H1 (cell line): ENCODE data around the gene PABPN1. TPM values are rescaled to one million over a fixed set of nuclear protein-coding genes. Genes with fewer than 3 reads are reported as not detected.
A peak's percentile ranks its signal among the peaks of the same experiment; 100 is the strongest.

Source experiments
- CBX5 ChIP-seq: fragments of 300-800, 300-1000 bp; sonication (generic); IDR thresholded peaks from 2 replicates; pipeline ENCODE4 v1.7.1; 2016; ENCODE audit warnings: antibody characterized with exemption, low read length, low read depth
- CHD1 ChIP-seq: IDR thresholded peaks from 2 replicates; pipeline ENCODE4 v1.6.1; 2012; ENCODE audit warnings: low read depth, low read length, improper control_type of control experiment
- CHD2 ChIP-seq: IDR thresholded peaks from 2 replicates; pipeline ENCODE4 v1.6.1; 2012; ENCODE audit warnings: low read length, improper control_type of control experiment
- CTBP2 ChIP-seq: IDR thresholded peaks from 2 replicates; pipeline ENCODE4 v1.7.0; 2011; ENCODE audit warnings: borderline replicate concordance, mild to moderate bottlenecking, moderate library complexity, mixed read lengths, low read length; ENCODE audit not compliant: insufficient read depth, insufficient read length
- EGR1 ChIP-seq: IDR thresholded peaks from 2 replicates; pipeline ENCODE4 v1.6.1; 2011; ENCODE audit warnings: low read depth, low read length, borderline replicate concordance
- EP300 ChIP-seq, 2 experiments: IDR thresholded peaks; 1 replicate in 1 of 2; 2 replicates in 1 of 2; pipeline ENCODE4 v1.6.1; 2011 to 2012; ENCODE audit warnings: low read depth in 2 of 2, low read length in 2 of 2, mild to moderate bottlenecking in 2 of 2, borderline replicate concordance in 1 of 2, inconsistent platforms in 1 of 2, moderate library complexity in 1 of 2
- FOSL1 ChIP-seq: IDR thresholded peaks from 2 replicates; pipeline ENCODE4 v1.6.1; 2011; ENCODE audit warnings: mild to moderate bottlenecking, low read depth, low read length, moderate library complexity; ENCODE audit not compliant: insufficient read depth
- HDAC6 ChIP-seq: IDR thresholded peaks from one replicate; pipeline ENCODE4 v1.7.1; 2012; ENCODE audit warnings: low read depth, mild to moderate bottlenecking, inconsistent platforms, low read length, moderate library complexity
- JUN ChIP-seq: IDR thresholded peaks from 2 replicates; pipeline ENCODE4 v1.6.1; 2011; ENCODE audit warnings: low read depth, mild to moderate bottlenecking, improper control_type of control experiment, low read length
- JUND ChIP-seq: IDR thresholded peaks from 2 replicates; pipeline ENCODE4 v1.6.1; 2011; ENCODE audit warnings: mild to moderate bottlenecking, improper control_type of control experiment, low read length
- KDM1A ChIP-seq: fragments of 200-600, 300-600 bp; sonication (generic); IDR thresholded peaks from 2 replicates; pipeline ENCODE4 v1.7.1; 2016; ENCODE audit warnings: mild to moderate bottlenecking, low read length, borderline replicate concordance
- MAFK ChIP-seq: IDR thresholded peaks from 2 replicates; pipeline ENCODE4 v1.6.1; 2012; ENCODE audit warnings: low read depth, mild to moderate bottlenecking, improper control_type of control experiment, low read length
- PHF8 ChIP-seq: fragments of 200-600 bp; sonication (generic); conservative IDR thresholded peaks from 2 replicates; pipeline ENCODE4 v1.7.1; 2012; ENCODE audit warnings: low read depth, mild to moderate bottlenecking, inconsistent platforms, low read length, moderate library complexity
- POLR2A ChIP-seq, 2 experiments: IDR thresholded peaks; 1 replicate in 1 of 2; 2 replicates in 1 of 2; pipeline ENCODE4 v1.6.1; 2011; ENCODE audit warnings: low read depth in 2 of 2, low read length in 2 of 2, mild to moderate bottlenecking in 2 of 2; ENCODE audit errors: control extremely low read depth in 1 of 2
- RFX5 ChIP-seq: IDR thresholded peaks from 2 replicates; pipeline ENCODE4 v1.6.1; 2011; ENCODE audit warnings: low read depth, low read length, improper control_type of control experiment, borderline replicate concordance
- SAP30 ChIP-seq: fragments of 300-600 bp; sonication (generic); IDR thresholded peaks from 2 replicates; pipeline ENCODE4 v1.7.1; 2012; ENCODE audit warnings: low read length, moderate library complexity, mild to moderate bottlenecking, inconsistent platforms; ENCODE audit not compliant: insufficient read depth, insufficient replicate concordance
- SP1 ChIP-seq: IDR thresholded peaks from 2 replicates; pipeline ENCODE4 v1.6.1; 2011; ENCODE audit warnings: low read depth, low read length
- SP2 ChIP-seq: IDR thresholded peaks from 2 replicates; pipeline ENCODE4 v1.6.1; 2012; ENCODE audit warnings: mild to moderate bottlenecking, low read length, inconsistent platforms
- SP4 ChIP-seq: IDR thresholded peaks from 2 replicates; pipeline ENCODE4 v1.6.1; 2012; ENCODE audit warnings: low read length, inconsistent platforms
- SRF ChIP-seq: IDR thresholded peaks from 2 replicates; pipeline ENCODE4 v1.6.1; 2011; ENCODE audit warnings: mild to moderate bottlenecking, low read depth, low read length, moderate library complexity
- TAF1 ChIP-seq: IDR thresholded peaks from 2 replicates; pipeline ENCODE4 v1.6.1; 2011; ENCODE audit warnings: mild to moderate bottlenecking, low read depth, low read length
- TAF7 ChIP-seq: optimal IDR thresholded peaks from 2 replicates; pipeline ENCODE3; 2011; ENCODE audit warnings: low read depth, mild to moderate bottlenecking, inconsistent platforms, low read length, moderate library complexity, borderline replicate concordance
- TBP ChIP-seq: IDR thresholded peaks from 2 replicates; pipeline ENCODE4 v1.6.1; 2011; ENCODE audit warnings: low read depth, low read length, improper control_type of control experiment
- TCF12 ChIP-seq: IDR thresholded peaks from 2 replicates; pipeline ENCODE4 v1.6.1; 2011; ENCODE audit warnings: low read depth, mild to moderate bottlenecking, low read length
- ZNF274 ChIP-seq: IDR thresholded peaks from 2 replicates; pipeline ENCODE4 v1.7.0; 2012; ENCODE audit warnings: low read length, borderline replicate concordance; ENCODE audit errors: extremely low read depth
- polyA plus RNA-seq, 7 experiments: library from polyadenylated mRNA; depleted of rRNA in 3 of 7; stranded (reverse) in 5 of 7; unstranded in 2 of 7; fragments of >200 nt in 5 of 7; fragments of 200-250 nt in 2 of 7; gene quantifications; 1 replicate in 5 of 7; 2 replicates in 1 of 7; 4 replicates in 1 of 7; pipeline versions ENCODE4 v1.2.1 to v1.2.3, GENCODE V29; 2011 to 2013; ENCODE audit warnings: missing spikeins in 2 of 7, mixed read lengths in 2 of 7
- total RNA-seq: library from RNA; stranded (reverse); fragmentation: NEBNext Ultra II Directional; extraction: Animal tissue kit (Norgen Biotek cat#: 25700); gene quantifications from 2 replicates; pipeline ENCODE4 v1.2.1, GENCODE V29; 2021

Gene PABPN1
- total and polyA plus RNA-seq, 2 of the 8 experiments (the other 6 are each of a cell fraction or from before 2014, with no cell fraction given), result 300 to 331 TPM

DNA sequence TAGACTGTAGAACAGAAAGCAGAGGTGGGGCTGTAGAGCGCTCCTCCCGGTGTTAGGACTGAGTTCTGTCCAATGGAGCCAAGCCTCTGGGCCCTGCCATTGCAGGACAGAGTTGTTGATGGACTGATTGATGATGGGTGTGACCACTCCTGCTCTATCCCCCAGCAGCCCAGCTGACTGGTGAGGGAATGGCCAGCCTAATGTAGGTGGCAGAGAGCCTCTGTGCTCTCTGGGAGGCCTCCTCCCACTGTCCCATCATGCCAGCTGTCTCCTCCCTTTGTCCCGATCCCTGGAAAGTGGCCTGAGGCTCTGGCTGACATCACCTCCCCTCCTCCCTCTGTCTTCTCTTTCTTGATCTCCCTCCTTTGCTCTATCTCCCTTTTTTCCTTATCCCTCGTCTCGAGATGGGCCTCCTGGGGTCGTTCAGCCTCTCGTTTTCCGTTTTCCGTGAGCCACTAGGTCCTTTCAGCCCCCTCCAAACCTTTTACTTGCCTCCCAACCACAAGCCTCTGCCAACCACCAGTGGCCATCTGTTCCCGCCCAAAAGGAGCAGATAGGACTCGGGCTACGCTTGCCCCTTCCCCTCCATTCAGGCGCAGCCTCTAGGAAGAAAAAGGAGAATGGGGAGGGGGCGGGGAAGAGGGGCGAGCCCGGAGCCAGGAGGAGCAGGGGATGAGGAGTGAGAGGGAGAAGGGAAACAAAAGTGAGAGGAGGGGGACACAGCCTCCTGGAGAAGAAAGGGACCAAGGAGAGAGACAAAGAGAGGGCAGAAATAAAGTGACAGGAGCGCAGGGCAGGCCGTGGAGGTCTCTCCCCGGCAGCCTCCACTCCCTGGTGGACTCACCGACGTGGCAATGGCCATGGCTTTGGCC lies 43.1 kb downstream of the PABPN1 start (continued):
- no peak for TF ChIP-seq ZNF274
- TF ChIP-seq TAF1, result 0 out of 2 replicates have a peak, but pooled peaks have one; percentile 20
- no peak for TF ChIP-seq FOSL1
- peak in 1 of 2 experiments; percentile 44; a peak in 1 of 3 replicates for TF ChIP-seq POLR2A (IDR thresholded peaks at IDR 0.05; ENCODE audit: control extremely low read depth in 1 of 2, low read depth in 2 of 2, low read length in 2 of 2)
- TF ChIP-seq TCF12, result no peak
- no peak for TF ChIP-seq SP1
- no peak; a peak in 1 of 3 replicates for TF ChIP-seq EP300 (IDR thresholded peaks at IDR 0.05; ENCODE audit: borderline replicate concordance in 1 of 2, low read depth in 2 of 2, low read length in 2 of 2)
- peak; percentile 71 for TF ChIP-seq EGR1
- no peak for TF ChIP-seq KDM1A
- TF ChIP-seq RFX5, result no peak
- no peak for TF ChIP-seq JUN
- TF ChIP-seq SP2, result no peak
- 0 out of 2 replicates have a peak, but pooled peaks have one; percentile 39 for TF ChIP-seq CHD2
- TF ChIP-seq JUND, result no peak
- no peak for TF ChIP-seq CHD1
- peak; percentile 61 for TF ChIP-seq SAP30
- TF ChIP-seq SP4, result no peak
- TF ChIP-seq MAFK, result no peak
- no peak for TF ChIP-seq SRF
- 0 out of 2 replicates have a peak, but pooled peaks have one; percentile 39 for TF ChIP-seq TBP
- TF ChIP-seq CBX5, result no peak
- no peak for TF ChIP-seq HDAC6
- TF ChIP-seq PHF8, result no peak; the same call in 1 of the 2 replicates
- TF ChIP-seq TAF7, result peak; percentile 60
- TF ChIP-seq CTBP2, result peak; percentile 24
